Sciatic nerve (tissue), 2 donors: ENCODE results near the gene C1QTNF12. TPM values are rescaled to one million over a fixed set of nuclear protein-coding genes. Genes with fewer than 3 reads are reported as not detected.
"Not testable (repeated sequence)": the region's sequence is repeated elsewhere in the genome, so short reads cannot be mapped to it uniquely, and the experiment has no call there.

Experiments
- ATAC-seq: fragments of 200-7000 bp; cut with Tn5 transposase; one replicate; pipeline ENCODE4 v1.9.1; 2020; ENCODE audit warnings: mild to moderate bottlenecking, moderate library complexity
- DNase-seq: peaks from one replicate; pipeline ENCODE4 v3.0.0-alpha.2; 2020; ENCODE audit warnings: low spot score
- intact Hi-C: fragments of 100-400 bp; cut with DNase I; formaldehyde crosslinking; loops from one replicate; pipeline ENCODE4 v1.14.2; 2022
- microRNA-seq: library from miRNA; unstranded; fragments of <30 nt; microRNA quantifications from one replicate; pipeline ENCODE4 v1.2.0, GENCODE V29; 2020
- total RNA-seq: library from RNA; stranded (reverse); fragmentation: NEBNext Ultra II Directional; extraction: Animal tissue kit (Norgen Biotek cat#: 25700); gene quantifications from one replicate; pipeline ENCODE4 v1.2.1, GENCODE V29; 2021
- donor health status: DM: no; HTN: no; CAD: no.
- donor health status: DM: no; HTN: no; CAD: no.

Gene C1QTNF12
- total RNA-seq, 1 donor from 2014 or later: 3.5 TPM

- ATAC-seq (no peak), DNase-seq (no peak)
Observed at GRCh38 chr1:1196431-1197187, 49.9 kb downstream of the C1QTNF12 start.

GRCh38 chr1:1195726-1196125, 50.8 kb downstream of the C1QTNF12 start:
- intact Hi-C loops, DNase-seq, ATAC-seq: not testable (repeated sequence)

More at GRCh38 chr1:1196431-1197187, 49.9 kb downstream of the C1QTNF12 start:
- intact Hi-C loops: no loop called here

- no peak for ATAC-seq
- DNase-seq: no peak
- intact Hi-C loops: no loop called here
Observed at GRCh38 chr1:1194723-1195122, 51.8 kb downstream of the C1QTNF12 start.

Small RNA genes within 50 kb of the gene (microRNA-seq; reads per million reads assigned to microRNA genes)
- gene MIR6726: not detected

Other genes with a start within 250 kb of the C1QTNF12 start
- 30.5 TPM for gene HES4, start 246.6 kb downstream of the C1QTNF12 start, total RNA-seq
- gene ISG15, start 233.2 kb downstream of the C1QTNF12 start, total RNA-seq: 18.8 TPM
- 22.0 TPM for gene AGRN, start 226.6 kb downstream of the C1QTNF12 start, total RNA-seq
- gene RNF223, start 172.4 kb downstream of the C1QTNF12 start, total RNA-seq: not detected
- gene C1orf159, start 130.6 kb downstream of the C1QTNF12 start, total RNA-seq: 12.0 TPM
- 0.71 TPM for gene TTLL10, start 72.8 kb downstream of the C1QTNF12 start, total RNA-seq
- gene TNFRSF18, start 40.1 kb downstream of the C1QTNF12 start, total RNA-seq: 0.58 TPM
- 2.5 TPM for gene TNFRSF4, start 32.6 kb downstream of the C1QTNF12 start, total RNA-seq
- 94.9 TPM for gene SDF4, start 14.7 kb downstream of the C1QTNF12 start, total RNA-seq
- 10.9 TPM for gene B3GALT6, start 14.5 kb downstream of the C1QTNF12 start, total RNA-seq
- gene UBE2J2, start 27.1 kb upstream of the C1QTNF12 start, total RNA-seq: 50.5 TPM
- 12.5 TPM for gene SCNN1D, start 33.7 kb upstream of the C1QTNF12 start, total RNA-seq
- gene ACAP3, start 61.2 kb upstream of the C1QTNF12 start, total RNA-seq: 74.7 TPM
- 11.3 TPM for gene PUSL1, start 61.9 kb upstream of the C1QTNF12 start, total RNA-seq
- gene INTS11, start 77.9 kb upstream of the C1QTNF12 start, total RNA-seq: 111 TPM
- 15.7 TPM for gene CPTP, start 78.1 kb upstream of the C1QTNF12 start, total RNA-seq
- 0.49 TPM for gene TAS1R3, start 84.6 kb upstream of the C1QTNF12 start, total RNA-seq
- gene DVL1, start 102.7 kb upstream of the C1QTNF12 start, total RNA-seq: 91.4 TPM
- gene MXRA8, start 111.8 kb upstream of the C1QTNF12 start, total RNA-seq: 262 TPM
- 58.9 TPM for gene AURKAIP1, start 128.5 kb upstream of the C1QTNF12 start, total RNA-seq
- gene CCNL2, start 152.6 kb upstream of the C1QTNF12 start, total RNA-seq: 207 TPM
- 75.6 TPM for gene MRPL20, start 160.6 kb upstream of the C1QTNF12 start, total RNA-seq
- gene ANKRD65, start 174.6 kb upstream of the C1QTNF12 start, total RNA-seq: 11.2 TPM
- gene VWA1, start 189.0 kb upstream of the C1QTNF12 start, total RNA-seq: 175 TPM
- gene ATAD3C, start 203.0 kb upstream of the C1QTNF12 start, total RNA-seq: 2.4 TPM
- 28.6 TPM for gene ATAD3B, start 225.0 kb upstream of the C1QTNF12 start, total RNA-seq